B cell (primary cell): Measurements from ENCODE around the gene PROSER1. TPM values are rescaled to one million over a fixed set of nuclear protein-coding genes. Genes with fewer than 3 reads are reported as not detected.

Experiments
- ATAC-seq: fragments of 200-7000 bp; cut with Tn5 transposase; one replicate; pipeline ENCODE4 v1.10.0; 2021; ENCODE audit warnings: low read depth, mild to moderate bottlenecking, moderate number of reproducible peaks, moderate library complexity
- CTCF ChIA-PET: fragments of 350-600 bp; sonication (Branson Sonifier 250); formaldehyde crosslinking; loops from one replicate; lab custom pipeline; 2021; ENCODE audit warnings: antibody characterized with exemption, inconsistent platforms; lab: Charles Lee
- POLR2A ChIA-PET: fragments of 350-600 bp; sonication (Branson Sonifier 250); formaldehyde crosslinking; loops from one replicate; lab custom pipeline; 2021; ENCODE audit warnings: antibody characterized with exemption; lab: Charles Lee
- DNase-seq: peaks from one replicate; pipeline ENCODE4 v3.0.0; 2013
- H2AFZ ChIP-seq: 2 replicates; pipeline ENCODE4 v1.6.1; 2012; ENCODE audit warnings: mild to moderate bottlenecking, low read depth, low read length; ENCODE audit not compliant: insufficient read depth, poor library complexity, severe bottlenecking
- H3K27ac ChIP-seq, 2 donors: 1 replicate in 1 of 2; 2 replicates in 1 of 2; pipeline ENCODE4 v1.5.1; 2012 to 2013; ENCODE audit warnings: low read length in 2 of 2, mild to moderate bottlenecking in 2 of 2, moderate library complexity in 1 of 2
- H3K27me3 ChIP-seq, 4 experiments: fragments of 200-600 bp in 1 of 4; sonication (generic) in 1 of 4; replicated peaks in 1 of 4; 1 replicate in 2 of 4; 2 replicates in 2 of 4; pipeline versions ENCODE4 v1.6.1 to v1.7.0; 2013 to 2016; ENCODE audit warnings: low read length in 3 of 4, mild to moderate bottlenecking in 2 of 4, mixed read lengths in 1 of 4, moderate library complexity in 1 of 4; ENCODE audit not compliant: insufficient read depth in 4 of 4, control insufficient read depth in 3 of 4; ENCODE audit errors: control extremely low read depth in 1 of 4
- H3K36me3 ChIP-seq, 2 experiments: replicated peaks in 1 of 2; 1 replicate in 1 of 2; 2 replicates in 1 of 2; pipeline versions ENCODE4 v1.6.1 to v1.7.1; 2013; ENCODE audit warnings: low read length in 1 of 2; ENCODE audit not compliant: insufficient read depth in 2 of 2, control insufficient read depth in 1 of 2; ENCODE audit errors: control extremely low read depth in 1 of 2, extremely low read depth in 1 of 2
- H3K4me1 ChIP-seq, 2 donors: fragments of 200-600 bp in 1 of 2; sonication (generic) in 1 of 2; 1 replicate in 1 of 2; 2 replicates in 1 of 2; pipeline versions ENCODE4 v1.5.1 to v1.6.1; 2013 to 2017; ENCODE audit warnings: low read length in 2 of 2; ENCODE audit not compliant: control insufficient read depth in 2 of 2, insufficient read depth in 2 of 2
- H3K4me2 ChIP-seq: replicated peaks from 2 replicates; pipeline ENCODE3; 2012; ENCODE audit warnings: mild to moderate bottlenecking, low read depth, low read length; ENCODE audit not compliant: poor library complexity, severe bottlenecking
- H3K4me3 ChIP-seq, 5 experiments: fragments of 200-600 bp in 1 of 5; sonication (generic) in 1 of 5; 1 replicate in 3 of 5; 2 replicates in 2 of 5; pipeline versions ENCODE4 v1.5.1 to v1.7.0; 2011 to 2016; ENCODE audit warnings: low read length in 4 of 5, mild to moderate bottlenecking in 4 of 5, low read depth in 2 of 5, control low read depth in 1 of 5, moderate library complexity in 1 of 5; ENCODE audit not compliant: insufficient read depth in 1 of 5; ENCODE audit errors: control extremely low read depth in 1 of 5, extremely low read depth in 1 of 5
- H3K79me2 ChIP-seq: fragments of 200-600 bp; sonication (generic); one replicate; pipeline ENCODE4 v1.6.0; 2016; ENCODE audit warnings: low read length; ENCODE audit not compliant: control insufficient read depth, insufficient read depth
- H3K9ac ChIP-seq: fragments of 200-600 bp; sonication (generic); 2 replicates; pipeline ENCODE4 v1.6.1; 2017; ENCODE audit warnings: mild to moderate bottlenecking, low read length, moderate library complexity
- H3K9me3 ChIP-seq, 3 donors: one replicate each; pipeline versions ENCODE4 v1.6.1 to v1.7.1; 2013; ENCODE audit warnings: low read length in 2 of 3; ENCODE audit not compliant: control insufficient read depth in 2 of 3, insufficient read depth in 1 of 3; ENCODE audit errors: control extremely low read depth in 1 of 3
- H4K20me1 ChIP-seq: 2 replicates; pipeline ENCODE4 v1.6.0; 2012; ENCODE audit warnings: mild to moderate bottlenecking, low read length; ENCODE audit not compliant: insufficient read depth, control insufficient read depth, poor library complexity, severe bottlenecking
- H3K27ac Mint-ChIP-seq: one replicate; pipeline ENCODE4 v1.8.0; 2021; ENCODE audit warnings: mixed read lengths
- H3K27me3 Mint-ChIP-seq: one replicate; pipeline ENCODE4 v1.8.0; 2021; ENCODE audit warnings: mixed read lengths
- H3K4me1 Mint-ChIP-seq: one replicate; pipeline ENCODE4 v1.8.0; 2021; ENCODE audit warnings: mixed read lengths
- H3K4me3 Mint-ChIP-seq: one replicate; pipeline ENCODE4 v1.8.0; 2021; ENCODE audit warnings: mixed read lengths
- H3K9me3 Mint-ChIP-seq: one replicate; pipeline ENCODE4 v1.8.0; 2022; ENCODE audit warnings: mixed read lengths; ENCODE audit not compliant: insufficient read depth
- CTCF ChIP-seq: fragments of 200-600 bp; IDR thresholded peaks from one replicate; pipeline ENCODE4 v1.8.0; 2022; ENCODE audit warnings: antibody characterized with exemption, mild to moderate bottlenecking
- EZH2 ChIP-seq: IDR thresholded peaks from 2 replicates; pipeline ENCODE4 v1.6.1; 2012; ENCODE audit warnings: borderline replicate concordance, low read depth, mild to moderate bottlenecking, moderate library complexity, low read length; ENCODE audit not compliant: insufficient read depth, poor library complexity, severe bottlenecking
- WGBS: methylation state at CpG from one replicate; pipeline ENCODE4 v1.1.5; 2013; ENCODE audit warnings: missing lambda C conversion rate; ENCODE audit not compliant: insufficient coverage; 5-methylcytosine and 5-hydroxymethylcytosine counted together
- intact Hi-C: fragments of 100-400 bp; cut with micrococcal nuclease; formaldehyde crosslinking; loops from one replicate; pipeline ENCODE4 v1.10.0; 2022
- polyA plus RNA-seq: library from polyadenylated mRNA; depleted of rRNA; stranded (reverse); fragments of >200 nt; gene quantifications from 2 replicates; pipeline ENCODE4 v1.2.3, GENCODE V29; 2012
- total RNA-seq, 2 donors: library from RNA; stranded (reverse); fragments of 120-200 nt in 1 of 2; gene quantifications; 1 replicate in 1 of 2; 2 replicates in 1 of 2; pipeline versions ENCODE4 v1.2.3 to v1.2.4, GENCODE V29; 2013 to 2022

PROSER1 gene
- total and polyA plus RNA-seq, 2 donors (not counting 1 experiment from before 2014, with no cell fraction given), result 18.1 to 63.5 TPM

DNA sequence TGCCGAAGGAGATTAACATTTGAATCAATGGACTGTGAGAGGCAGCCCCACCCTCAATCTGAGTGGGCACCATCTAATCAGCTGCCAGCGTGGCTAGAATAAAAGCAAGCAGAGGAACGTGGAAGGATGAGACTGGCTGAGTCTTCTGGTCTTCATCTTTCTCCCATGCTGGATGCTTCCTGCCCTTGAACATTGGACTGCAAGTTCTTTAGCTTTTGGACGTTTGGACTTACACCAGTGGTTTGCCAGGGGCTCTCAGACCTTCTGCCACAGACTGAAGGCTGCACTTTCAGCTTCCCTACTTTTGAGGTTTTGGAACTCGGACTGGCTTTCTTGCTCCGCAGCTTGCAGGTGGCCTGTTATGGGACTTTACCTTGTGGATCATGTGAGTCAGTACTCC, 15.1 kb upstream of the PROSER1 start:
- 89% methylated on average over 3 of the region's 6 CpGs for WGBS
- CTCF ChIA-PET, result interaction anchor here (0.9 to 1.4 kb wide), 2 partner anchors 559 to 566 kb away, joined by 3 to 5 read pairs; no protein-coding TSS in a partner anchor
- H3K27ac Mint-ChIP-seq, result no peak overlapping the region
- H3K79me2 ChIP-seq, result no peaks in the 10 kb centered on the region
- no peaks in the 10 kb centered on the region for H4K20me1 ChIP-seq
- DNase-seq (no peak), ATAC-seq (no peak)
- H3K4me2 ChIP-seq, result no peak overlapping the region
- no peaks in the 10 kb centered on the region for H3K9me3 ChIP-seq
- POLR2A ChIA-PET, result no interaction called here
- H3K27ac ChIP-seq, result no peak overlapping the region
- no peak overlapping the region for H3K4me3 ChIP-seq
- peaks cover 14% of the 10 kb centered on the region for H3K4me1 Mint-ChIP-seq
- H3K27me3 Mint-ChIP-seq, result no peaks in the 10 kb centered on the region
- no peaks in the 10 kb centered on the region for H3K9me3 Mint-ChIP-seq
- H2AFZ ChIP-seq, result no peak overlapping the region
- H3K4me3 Mint-ChIP-seq, result no peak overlapping the region
- H3K4me1 ChIP-seq, result no peaks in the 10 kb centered on the region
- H3K9ac ChIP-seq, result no peak overlapping the region
- intact Hi-C loops, result no loop called here
- H3K27me3 ChIP-seq, result no peaks in the 10 kb centered on the region
- no peak for TF ChIP-seq EZH2
- peaks cover 1 to 6% of the 10 kb centered on the region in 2 experiments for H3K36me3 ChIP-seq

DNA sequence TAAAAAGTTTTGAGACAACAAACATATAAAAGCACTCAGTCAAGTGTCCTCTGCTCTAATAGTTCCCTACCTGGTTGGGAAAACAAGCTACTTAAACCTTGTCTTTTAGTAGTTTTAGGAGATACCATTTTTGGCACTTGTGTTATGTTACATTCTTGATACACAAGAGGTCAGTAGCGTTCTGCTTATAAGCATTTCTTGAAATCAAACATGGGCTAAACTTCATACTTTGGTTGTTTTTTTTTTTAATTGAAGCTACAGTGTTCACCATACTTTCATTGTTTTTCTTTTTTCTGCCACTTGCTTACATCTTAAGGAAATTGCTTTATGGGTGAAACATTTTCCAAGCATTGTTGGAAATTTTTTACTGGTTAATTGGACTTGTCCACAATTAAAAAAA, 13.3 kb upstream of the PROSER1 start:
- H3K4me3 ChIP-seq, result no peak overlapping the region
- TF ChIP-seq CTCF, result peak; percentile 60
- TF ChIP-seq EZH2, result no peak
- no peaks in the 10 kb centered on the region for H3K27me3 Mint-ChIP-seq
- no CpG with 5 or more reads among the region's 1 CpG for WGBS
- H3K4me2 ChIP-seq, result no peak overlapping the region
- ATAC-seq (no peak), DNase-seq (peak; percentile 29)
- H3K79me2 ChIP-seq, result no peaks in the 10 kb centered on the region
- ChIA-PET CTCF (interaction anchor here (1.2 to 2.2 kb wide), 3 partner anchors 561 to 631 kb away, joined by 3 to 14 read pairs (median 8); no protein-coding TSS in a partner anchor), POLR2A (no interaction called here)
- H3K36me3 ChIP-seq, result peaks cover 1 to 9% of the 10 kb centered on the region in 2 experiments
- no peak overlapping the region for H3K9ac ChIP-seq
- no peaks in the 10 kb centered on the region for H3K9me3 Mint-ChIP-seq
- no peak overlapping the region for H3K4me3 Mint-ChIP-seq
- no peak overlapping the region for H3K27ac ChIP-seq
- intact Hi-C loops, result loop anchor here (1.0 kb wide), 2 partner anchors 565 to 623 kb away; no protein-coding TSS in a partner anchor
- H3K27ac Mint-ChIP-seq, result no peak overlapping the region
- no peak overlapping the region for H2AFZ ChIP-seq
- H3K4me1 ChIP-seq, result no peaks in the 10 kb centered on the region
- no peaks in the 10 kb centered on the region for H4K20me1 ChIP-seq
- H3K9me3 ChIP-seq, result no peaks in the 10 kb centered on the region
- peaks cover 5% of the 10 kb centered on the region for H3K4me1 Mint-ChIP-seq
- H3K27me3 ChIP-seq, result no peaks in the 10 kb centered on the region
